GM12878 (cell line): ENCODE data around the gene CHKA. TPM values are rescaled to one million over a fixed set of nuclear protein-coding genes. Genes with fewer than 3 reads are reported as not detected.

Experiments used
- BHLHE40 ChIP-seq, 2 experiments: fragments of 450-650 bp in 1 of 2; IDR thresholded peaks; 2 replicates each; pipeline ENCODE4 v1.6.1; 2011 to 2017; ENCODE audit warnings: low read depth in 2 of 2, borderline replicate concordance in 1 of 2, improper control_type of control experiment in 1 of 2, low read length in 1 of 2, mild to moderate bottlenecking in 1 of 2
- CREM ChIP-seq: IDR thresholded peaks from 2 replicates; pipeline ENCODE4 v1.6.1; 2014; ENCODE audit warnings: antibody characterized with exemption, low read depth
- DPF2 ChIP-seq: fragments of 450-650 bp; IDR thresholded peaks from 2 replicates; pipeline ENCODE4 v1.6.1; 2017; ENCODE audit warnings: mild to moderate bottlenecking
- ETV6 ChIP-seq, 2 experiments: fragments of 450-650 bp in 1 of 2; IDR thresholded peaks in 1 of 2; conservative IDR thresholded peaks in 1 of 2; 2 replicates each; pipeline ENCODE4 v1.6.1; 2014; ENCODE audit warnings: antibody characterized with exemption in 1 of 2, borderline replicate concordance in 1 of 2, low read depth in 1 of 2, mild to moderate bottlenecking in 1 of 2, moderate library complexity in 1 of 2
- FOXK2 ChIP-seq: fragments of 450-650 bp; IDR thresholded peaks from 2 replicates; pipeline ENCODE4 v1.6.1; 2017; ENCODE audit warnings: mild to moderate bottlenecking, moderate library complexity
- HDAC2 ChIP-seq: fragments of 200-600 bp; sonication (generic); IDR thresholded peaks from 2 replicates; pipeline ENCODE4 v1.6.1; 2017
- HSF1 ChIP-seq: fragments of 150-350 bp; IDR thresholded peaks from 2 replicates; pipeline ENCODE4 v1.6.1; 2014; ENCODE audit warnings: mild to moderate bottlenecking, low read depth, low read length
- MEF2A ChIP-seq: IDR thresholded peaks from 2 replicates; pipeline ENCODE4 v1.6.1; 2011; ENCODE audit warnings: low read depth, mild to moderate bottlenecking, low read length, moderate library complexity; ENCODE audit not compliant: insufficient read depth
- MXI1 ChIP-seq: fragments of 150-350 bp; IDR thresholded peaks from 2 replicates; pipeline ENCODE4 v1.6.1; 2011; ENCODE audit warnings: low read depth, mild to moderate bottlenecking, inconsistent platforms, low read length, improper control_type of control experiment
- MYC ChIP-seq: IDR thresholded peaks from 2 replicates; pipeline ENCODE4 v1.6.1; 2011; ENCODE audit warnings: mild to moderate bottlenecking, low read length, moderate library complexity, inconsistent platforms; ENCODE audit not compliant: insufficient read depth, insufficient replicate concordance, insufficient read length, severe bottlenecking
- NR2F1 ChIP-seq: fragments of 450-650 bp; conservative IDR thresholded peaks from 2 replicates; pipeline ENCODE4 v1.6.1; 2017; ENCODE audit warnings: mild to moderate bottlenecking
- PAX5 ChIP-seq: IDR thresholded peaks from 2 replicates; pipeline ENCODE4 v1.6.1; 2011; ENCODE audit warnings: low read depth, low read length, borderline replicate concordance
- RUNX3 ChIP-seq: IDR thresholded peaks from 2 replicates; pipeline ENCODE4 v1.6.1; 2012; ENCODE audit warnings: low read length, inconsistent platforms
- SPI1 ChIP-seq: IDR thresholded peaks from 2 replicates; pipeline ENCODE4 v1.6.1; 2011; ENCODE audit warnings: low read depth, mild to moderate bottlenecking, low read length, moderate library complexity, borderline replicate concordance; ENCODE audit not compliant: insufficient read depth
- SREBF2 ChIP-seq: IDR thresholded peaks from 2 replicates; pipeline ENCODE4 v1.6.1; 2012; ENCODE audit warnings: mild to moderate bottlenecking, low read length
- SUZ12 ChIP-seq: fragments of 200-600 bp; sonication (generic); IDR thresholded peaks from one replicate; pipeline ENCODE4 v1.6.1; 2018; ENCODE audit warnings: antibody characterized with exemption, mild to moderate bottlenecking; ENCODE audit not compliant: unreplicated experiment
- TCF3 ChIP-seq: IDR thresholded peaks from 2 replicates; pipeline ENCODE4 v1.6.1; 2012; ENCODE audit warnings: low read depth, mild to moderate bottlenecking, low read length, borderline replicate concordance; ENCODE audit not compliant: insufficient read depth
- TCF7 ChIP-seq: IDR thresholded peaks from 2 replicates; pipeline ENCODE4 v1.6.1; 2014; ENCODE audit warnings: antibody characterized with exemption, borderline replicate concordance
- ZBTB11 ChIP-seq: fragments of 450-650 bp; formaldehyde crosslinking; IDR thresholded peaks from 2 replicates; pipeline ENCODE4 v1.5.0; 2022; ENCODE audit warnings: mild to moderate bottlenecking, missing genetic modification characterization
- polyA plus RNA-seq, 11 experiments: library from polyadenylated mRNA; depleted of rRNA in 4 of 11; unstranded in 6 of 11; stranded (reverse) in 5 of 11; fragments of >200 nt; fragmentation: Nextera tagmentation in 4 of 11; fragmentation: Illumina TruSeq in 1 of 11; extraction: Ambion mirVana in 4 of 11; extraction: Trizol in 1 of 11; gene quantifications; 1 replicate in 1 of 11; 2 replicates in 10 of 11; pipeline versions ENCODE4 v1.2.1 to v1.2.3, GENCODE V29; 2011 to 2016; ENCODE audit warnings: inconsistent platforms in 2 of 11, missing spikeins in 2 of 11, low read depth in 1 of 11
- total RNA-seq, 4 experiments: library from RNA; depleted of rRNA in 3 of 4; stranded (reverse); fragments of >200 nt in 3 of 4; fragmentation: Illumina TruSeq in 1 of 4; extraction: Trizol in 1 of 4; gene quantifications; 2 replicates each; pipeline versions ENCODE4 v1.2.1 to v1.2.3, GENCODE V29; 2013 to 2021

The CHKA gene
- total and polyA plus RNA-seq, 10 of the 15 experiments (the other 5 are each of a cell fraction or from before 2014, with no cell fraction given), result 5.2 to 29.2 (median 21.2) TPM

- TF ChIP-seq BHLHE40 (IDR thresholded peaks at IDR 0.05; ENCODE audit: borderline replicate concordance in 1 of 2, low read depth in 2 of 2, low read length in 1 of 2), result peak in 1 of 2 experiments; percentile 81; a peak in 3 of 4 replicates
- no peak for TF ChIP-seq SREBF2
- TF ChIP-seq PAX5, result 0 out of 2 replicates have a peak, but pooled peaks have one; percentile 19
- no peak for TF ChIP-seq HDAC2
- TF ChIP-seq MEF2A, result no peak
- TF ChIP-seq HSF1, result no peak
- TF ChIP-seq ETV6 (conservative IDR thresholded peaks at IDR 0.05 in 1 of 2, IDR thresholded peaks at IDR 0.05 in 1 of 2; ENCODE audit: borderline replicate concordance in 1 of 2, low read depth in 1 of 2), result 0 out of 4 replicates have a peak, but pooled peaks of 1 of the 2 experiments have one; percentile 37
- TF ChIP-seq FOXK2, result no peak
- peak; percentile 88 for TF ChIP-seq SPI1
- peak; percentile 57 for TF ChIP-seq MYC
- TF ChIP-seq NR2F1, result peak; percentile 57
- TF ChIP-seq SUZ12, result no peak
- no peak for TF ChIP-seq CREM
- peak; percentile 51; the same call in 1 of the 2 replicates for TF ChIP-seq MXI1
- no peak for TF ChIP-seq ZBTB11 (CRISPR knock-in tag)
- TF ChIP-seq RUNX3, result peak; percentile 55
- peak; percentile 52; the same call in 1 of the 2 replicates for TF ChIP-seq DPF2
- peak; percentile 87 for TF ChIP-seq TCF3
- no peak for TF ChIP-seq TCF7
Observed at GRCh38 chr11:68002938-68003845, 118.0 kb downstream of the CHKA start (continued).
